Hematopoietic multipotent progenitor cell treated with erythropoietin and hydrocortisone succinate and interleukin-3 and kit ligand, for 6 days (in vitro differentiated cells): ENCODE measurements around the gene RPL36.
"Not testable (repeated sequence)": the region's sequence is repeated elsewhere in the genome, so short reads cannot be mapped to it uniquely, and the experiment has no call there.

ENCODE experiments used
- DNase-seq: peaks from one replicate; pipeline ENCODE4 v3.0.0-alpha.2; 2015

The RPL36 gene

DNA sequence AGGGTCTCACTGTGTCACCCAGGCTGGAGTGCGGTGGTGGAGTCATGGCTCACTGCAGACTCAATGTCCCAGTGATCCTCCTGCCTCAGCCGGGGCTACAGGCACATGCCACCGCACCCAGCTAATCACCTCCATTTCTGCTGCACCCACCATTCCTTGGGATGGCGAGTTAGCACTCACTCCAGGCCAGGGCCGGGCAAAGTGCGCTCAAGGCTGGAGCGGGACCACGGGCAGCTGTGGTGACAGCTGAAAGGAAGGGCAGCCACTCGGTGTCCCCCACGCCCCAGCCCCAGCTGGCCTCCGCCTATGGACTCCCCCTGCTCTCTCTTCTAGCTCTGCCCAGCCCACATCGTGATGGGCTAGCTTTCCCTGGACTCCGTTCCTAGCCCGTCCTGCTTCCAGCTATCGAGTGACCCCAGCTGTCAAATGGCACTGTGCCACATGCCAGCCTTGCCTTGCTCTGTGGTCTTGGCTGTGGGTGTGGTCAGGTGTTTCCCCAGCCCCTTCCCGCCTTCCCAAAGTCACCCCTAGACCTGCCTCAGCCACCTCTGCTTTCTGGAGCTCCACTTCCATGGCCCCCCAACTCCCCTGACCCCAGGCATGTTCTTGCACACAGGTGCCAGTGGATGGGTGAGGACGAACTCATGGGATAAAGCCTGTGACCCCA lies 13.9 kb upstream of the RPL36 start:
- DNase-seq: peak; percentile 38

- DNase-seq: no peak
These were observed 13.4 kb upstream of the RPL36 start for GRCh38 chr19:5676772-5677105.

DNA sequence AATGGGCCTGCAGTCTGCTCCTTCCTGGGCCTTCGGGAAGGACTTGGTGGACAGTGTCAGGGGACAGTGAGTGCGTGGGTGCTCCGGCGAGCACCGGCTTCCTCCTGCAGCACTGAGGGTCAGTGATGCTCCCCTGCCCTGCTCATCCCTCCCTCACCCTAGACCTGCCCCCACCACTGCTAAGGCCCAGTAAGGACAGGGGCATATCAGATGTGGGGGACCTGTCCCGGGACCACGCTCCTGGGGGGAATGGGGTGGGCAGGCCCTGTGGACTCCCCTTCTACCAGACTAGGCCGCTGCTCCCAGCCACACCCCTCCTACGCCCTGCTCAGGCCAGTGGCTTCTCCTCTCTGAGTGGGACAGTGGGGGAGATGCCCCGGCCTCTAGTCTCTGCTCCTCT lies 13.0 kb upstream of the RPL36 start:
- DNase-seq: no peak

GRCh38 chr19:5677580-5677979 lies 12.5 kb upstream of the RPL36 start:
- no peak for DNase-seq

DNA sequence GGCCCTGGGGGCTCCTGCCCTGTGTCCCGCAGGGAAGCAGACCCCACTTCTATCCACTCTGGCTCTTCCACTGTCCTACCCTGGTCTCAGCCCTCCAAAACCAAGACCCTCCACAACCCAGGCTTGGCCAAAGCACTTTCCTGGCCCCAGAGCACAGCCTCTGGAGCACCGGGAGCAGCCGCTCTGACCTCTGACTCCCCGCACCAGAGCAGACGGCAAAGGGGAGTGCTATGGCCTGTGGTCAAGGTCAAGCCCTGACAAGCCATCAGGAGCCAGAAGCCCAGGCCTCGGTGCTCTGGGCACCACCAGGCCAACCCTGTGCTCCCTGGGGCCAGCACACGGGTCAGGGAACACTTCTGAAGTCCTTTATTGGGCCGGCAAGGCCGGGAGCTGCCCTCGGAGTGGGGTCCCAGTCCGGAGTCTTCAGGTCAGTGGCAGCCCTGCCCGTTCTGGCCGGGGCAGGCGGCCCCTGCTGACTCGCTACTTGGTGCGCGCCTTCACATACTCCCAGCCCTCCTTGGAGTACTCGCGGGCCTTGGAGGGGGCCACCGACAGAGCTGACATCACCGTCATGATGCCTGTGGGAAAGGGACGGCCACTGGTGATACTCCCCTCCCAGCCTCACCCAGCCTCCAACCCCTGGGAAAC lies 11.9 kb upstream of the RPL36 start:
- DNase-seq: no peak

GRCh38 chr19:5679289-5680083 lies 10.6 kb upstream of the RPL36 start:
- no peak for DNase-seq

- no peak for DNase-seq
These were observed 10.0 kb upstream of the RPL36 start for GRCh38 chr19:5680084-5680436.

DNA sequence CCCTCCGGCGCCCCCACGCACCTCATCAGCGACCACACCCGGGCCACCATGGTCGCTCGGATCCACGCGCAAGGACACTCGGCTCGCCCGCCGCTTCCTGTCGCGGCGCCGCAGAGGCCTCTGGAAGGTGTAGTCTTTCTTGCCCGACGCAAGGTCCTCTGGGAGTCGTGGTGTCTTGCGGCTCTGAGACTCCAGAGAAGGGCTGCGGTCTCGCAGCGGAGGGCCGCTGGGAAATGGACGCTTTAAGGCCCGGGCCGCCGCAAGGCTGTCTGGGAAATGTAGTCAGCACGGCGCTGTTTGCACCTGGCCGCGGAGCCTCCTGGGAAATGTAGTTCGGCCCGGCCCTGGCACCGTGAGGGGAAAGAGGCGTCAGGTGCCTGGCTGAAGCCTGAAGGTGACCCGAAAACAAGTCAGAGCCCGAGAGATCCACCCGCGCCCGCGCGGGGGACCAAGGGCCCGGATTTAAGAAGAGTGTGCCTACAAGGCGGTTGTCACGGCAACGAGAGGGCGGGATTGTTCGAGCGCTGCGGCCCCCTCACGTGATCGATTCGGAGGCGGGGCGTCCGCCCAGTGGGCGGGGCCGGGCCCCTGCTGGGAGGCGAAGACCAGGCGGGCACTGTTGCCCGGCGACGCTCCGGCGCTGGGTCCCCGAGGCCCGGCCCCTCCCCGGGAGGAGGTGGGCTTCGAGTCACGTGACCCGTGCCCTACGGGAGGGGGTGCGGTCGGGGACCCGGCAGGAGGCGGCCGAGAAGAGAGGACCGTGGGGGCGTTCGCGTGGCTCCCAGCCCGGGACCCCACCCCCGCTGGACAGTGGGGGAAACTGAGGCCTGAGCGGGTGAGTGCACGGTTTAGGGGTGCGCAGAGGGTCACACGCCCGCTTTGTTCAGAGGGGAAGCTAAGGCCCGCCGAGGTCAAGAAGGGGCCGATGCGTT lies 9.4 kb upstream of the RPL36 start, which contains the start of the genes HSD11B1L and MICOS13:
TSS of gene HSD11B1L (plus strand) at position 591 of the 932 bp plus-strand sequence. CDS start 3,806 bp downstream, outside the sequence.
TSS of gene MICOS13 (minus strand) at position 80 of the 932 bp plus-strand sequence. CDS start at position 50, 30 bp downstream.
- peak; percentile 99 for DNase-seq

GRCh38 chr19:5681391-5682106 lies 8.5 kb upstream of the RPL36 start:
- DNase-seq: no peak

- no peak for DNase-seq
These were observed 8.0 kb upstream of the RPL36 start for GRCh38 chr19:5682107-5682482.

DNA sequence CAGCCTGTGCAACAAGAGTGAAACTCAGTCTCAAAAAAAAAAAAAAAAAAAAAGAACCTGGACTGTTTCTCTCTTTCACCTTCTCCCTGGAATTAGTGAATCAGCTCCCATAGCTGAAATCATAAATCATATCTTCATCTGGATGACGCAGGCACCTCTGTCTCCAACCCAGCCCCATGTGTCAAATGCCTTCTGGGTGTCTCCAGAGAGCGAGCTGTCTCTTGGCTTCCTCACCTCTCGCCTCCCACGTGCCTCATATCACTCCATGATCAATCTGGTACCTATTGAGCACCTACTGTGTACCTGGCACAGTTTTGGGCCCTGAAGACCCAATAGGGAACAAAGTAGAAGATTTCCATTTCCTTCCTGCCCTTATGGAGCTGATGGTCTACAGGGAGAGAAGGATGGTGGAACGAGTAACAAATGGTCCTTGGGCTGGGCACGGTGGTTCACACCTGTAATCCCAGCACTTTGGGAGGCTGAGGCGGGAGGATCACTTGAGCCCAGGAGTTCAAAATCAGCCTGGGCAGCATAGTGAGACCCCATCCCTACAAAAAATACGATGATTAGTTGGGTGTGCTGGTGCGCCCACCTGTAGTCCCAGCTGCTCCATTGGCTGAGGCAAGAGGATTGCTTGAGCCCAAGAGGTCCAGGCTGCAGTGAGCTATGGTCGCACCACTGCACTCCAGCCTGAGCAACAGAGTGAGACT lies 6.8 kb upstream of the RPL36 start:
- DNase-seq: no peak

GRCh38 chr19:5684694-5685430 lies 5.2 kb upstream of the RPL36 start:
- no peak for DNase-seq

DNA sequence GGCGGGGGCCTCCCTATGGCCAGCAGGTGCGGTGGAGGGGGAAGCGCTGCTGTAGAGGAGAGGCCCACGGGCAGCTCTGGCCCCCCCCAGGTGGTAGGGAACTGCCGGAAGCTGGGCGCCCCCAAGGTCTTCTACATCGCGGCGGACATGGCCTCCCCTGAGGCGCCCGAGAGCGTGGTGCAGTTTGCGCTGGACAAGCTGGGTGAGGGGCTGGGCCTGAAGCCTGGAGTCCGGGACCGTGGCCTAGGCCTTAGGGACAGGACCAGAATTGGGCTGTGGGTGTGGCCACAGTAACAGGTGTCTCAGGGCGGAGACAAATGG lies 3.8 kb upstream of the RPL36 start:
- no peak for DNase-seq

GRCh38 chr19:5686647-5687359 lies 3.3 kb upstream of the RPL36 start:
- peak; percentile 98 for DNase-seq

GRCh38 chr19:5687360-5688198 lies 2.5 kb upstream of the RPL36 start:
- DNase-seq: no peak

DNA sequence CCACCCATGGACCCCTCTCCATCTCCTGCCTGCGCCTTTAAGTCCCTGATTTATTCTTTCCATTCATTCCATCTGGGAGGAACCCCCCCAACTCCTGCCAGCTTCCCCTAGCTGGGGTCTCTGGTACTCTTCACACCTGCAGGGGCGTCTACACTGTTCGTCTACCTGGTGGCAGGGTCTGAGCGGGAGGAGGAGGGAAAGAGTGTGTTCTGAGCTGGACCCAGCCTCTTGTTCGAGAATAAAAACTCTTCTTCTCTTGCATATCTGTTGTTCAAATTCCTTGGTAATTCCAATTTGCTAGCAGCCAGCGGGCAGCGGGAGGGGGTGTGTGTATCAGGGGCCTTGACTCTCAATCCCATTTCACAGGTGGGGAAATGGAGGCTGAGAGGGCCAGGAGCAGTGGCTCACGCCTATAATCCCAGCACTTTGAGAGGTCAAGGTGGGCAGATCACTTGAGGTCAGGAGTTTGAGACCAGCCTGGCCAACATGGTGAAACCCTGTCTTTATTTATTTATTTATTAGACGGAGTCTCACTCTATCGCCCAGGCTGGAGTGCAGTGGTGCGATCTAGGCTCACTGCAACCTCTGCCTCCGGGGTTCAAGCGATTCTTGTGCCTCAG lies 1.7 kb upstream of the RPL36 start:
- DNase-seq: not testable (repeated sequence)

DNA sequence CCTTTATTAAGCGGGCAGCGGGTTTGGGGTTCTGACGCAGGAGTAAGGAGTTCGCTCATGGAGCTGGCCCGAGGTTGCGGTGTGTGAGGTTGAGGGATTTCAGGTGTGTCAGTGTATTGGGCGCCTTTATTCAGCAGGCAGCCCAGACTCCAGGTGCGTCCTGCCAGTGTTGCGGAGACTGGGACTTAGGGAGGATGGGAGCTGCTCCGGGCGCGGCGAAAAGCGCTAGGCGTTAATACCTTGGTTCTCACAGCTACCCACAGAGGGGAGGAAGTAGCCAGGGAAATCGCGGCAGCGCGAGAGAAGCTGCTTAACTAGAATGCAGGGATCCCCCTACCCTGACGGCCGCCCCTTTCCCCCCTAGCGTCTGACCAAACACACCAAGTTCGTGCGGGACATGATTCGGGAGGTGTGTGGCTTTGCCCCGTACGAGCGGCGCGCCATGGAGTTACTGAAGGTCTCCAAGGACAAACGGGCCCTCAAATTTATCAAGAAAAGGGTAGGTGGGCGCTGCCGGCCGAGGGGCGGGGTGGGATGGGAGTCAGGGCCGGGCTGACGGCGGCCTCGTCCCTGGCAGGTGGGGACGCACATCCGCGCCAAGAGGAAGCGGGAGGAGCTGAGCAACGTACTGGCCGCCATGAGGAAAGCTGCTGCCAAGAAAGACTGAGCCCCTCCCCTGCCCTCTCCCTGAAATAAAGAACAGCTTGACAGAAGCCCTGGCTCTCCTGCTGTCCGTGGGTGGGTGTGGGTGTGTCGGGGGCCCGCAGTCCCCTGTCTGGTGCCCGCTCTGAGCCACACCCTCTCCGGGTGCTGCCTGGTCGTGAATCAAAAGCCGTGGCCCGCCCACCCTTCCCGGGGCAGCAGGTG lies 1.1 kb downstream of the RPL36 start:
- DNase-seq: peak; percentile 78
